Karpas-422 (cell line): ENCODE measurements around the gene GALM. TPM values are rescaled to one million over a fixed set of nuclear protein-coding genes. Genes with fewer than 3 reads are reported as not detected.
"Not testable (repeated sequence)": the region's sequence is repeated elsewhere in the genome, so short reads cannot be mapped to it uniquely, and the experiment has no call there.

ENCODE experiments used
- DNase-seq: peaks from one replicate; pipeline ENCODE4 v3.0.0-alpha.2; 2015
- H2AFZ ChIP-seq: fragments of 200-600 bp; sonication (generic); 2 replicates; pipeline ENCODE4 v1.6.1; 2014; ENCODE audit warnings: antibody characterized with exemption, low read length, mixed read lengths
- H3K27ac ChIP-seq: fragments of 200-600 bp; sonication (generic); 2 replicates; pipeline ENCODE4 v1.5.1; 2014; ENCODE audit warnings: mild to moderate bottlenecking, low read length, moderate library complexity
- H3K27me3 ChIP-seq: fragments of 200-600 bp; sonication (generic); 2 replicates; pipeline ENCODE4 v1.6.1; 2014; ENCODE audit warnings: low read length, mixed read lengths
- H3K36me3 ChIP-seq: fragments of 200-600 bp; sonication (generic); 2 replicates; pipeline ENCODE4 v1.6.1; 2014; ENCODE audit warnings: low read length, mixed read lengths; ENCODE audit not compliant: insufficient read depth
- H3K4me1 ChIP-seq: fragments of 200-600 bp; sonication (generic); 2 replicates; pipeline ENCODE4 v1.6.1; 2014; ENCODE audit warnings: mild to moderate bottlenecking, low read length, mixed read lengths
- H3K4me2 ChIP-seq: fragments of 200-600 bp; sonication (generic); 2 replicates; pipeline ENCODE4 v1.6.1; 2014; ENCODE audit warnings: low read length, low read depth, mild to moderate bottlenecking; ENCODE audit not compliant: poor library complexity, severe bottlenecking
- H3K4me3 ChIP-seq: fragments of 200-600 bp; sonication (generic); 2 replicates; pipeline ENCODE4 v1.5.1; 2014; ENCODE audit warnings: mild to moderate bottlenecking, antibody characterized with exemption, low read length, mixed read lengths
- H3K79me2 ChIP-seq: fragments of 200-600 bp; sonication (generic); 2 replicates; pipeline ENCODE4 v1.6.1; 2014; ENCODE audit warnings: mild to moderate bottlenecking, low read length, mixed read lengths
- H3K9ac ChIP-seq: fragments of 200-600 bp; sonication (generic); 2 replicates; pipeline ENCODE4 v1.6.0; 2014; ENCODE audit warnings: low read length
- H3K9me2 ChIP-seq: fragments of 200-600 bp; sonication (generic), shearing (Covaris generic); replicated peaks from 2 replicates; pipeline ENCODE4 v1.6.0; 2014; ENCODE audit warnings: mild to moderate bottlenecking, low read length, moderate library complexity; ENCODE audit not compliant: insufficient read depth
- H3K9me3 ChIP-seq: fragments of 300-700, 200-600 bp; sonication (generic); 2 replicates; pipeline ENCODE4 v1.6.1; 2014; ENCODE audit warnings: low read length, mixed read lengths
- H4K20me1 ChIP-seq: fragments of 200-600 bp; sonication (generic); 2 replicates; pipeline ENCODE4 v1.6.1; 2014; ENCODE audit warnings: mild to moderate bottlenecking, antibody characterized with exemption, low read length, low read depth; ENCODE audit not compliant: insufficient read depth
- total RNA-seq: library from RNA; depleted of rRNA; stranded (reverse); fragments of >200 nt; shearing (Covaris generic); gene quantifications from 2 replicates; pipeline ENCODE4 v1.2.3, GENCODE V29; 2014; ENCODE audit warnings: low replicate concordance

Gene GALM
- total RNA-seq, 1 experiment from 2014 or later: 11.9 TPM

- H3K4me3 ChIP-seq: no peak overlapping the region
- no peaks in the 10 kb centered on the region for H3K9me3 ChIP-seq
- H3K27ac ChIP-seq: no peak overlapping the region
- no peak for DNase-seq
- H2AFZ ChIP-seq: no peak overlapping the region
- no peaks in the 10 kb centered on the region for H3K9me2 ChIP-seq
- H3K27me3 ChIP-seq: no peaks in the 10 kb centered on the region
- no peak overlapping the region for H3K4me2 ChIP-seq
- H3K79me2 ChIP-seq: no peaks in the 10 kb centered on the region
- H4K20me1 ChIP-seq: no peaks in the 10 kb centered on the region
- no peak overlapping the region for H3K9ac ChIP-seq
- no peaks in the 10 kb centered on the region for H3K36me3 ChIP-seq
- H3K4me1 ChIP-seq: no peaks in the 10 kb centered on the region
These were observed 35.6 kb downstream of the GALM start for GRCh38 chr2:38701542-38701941.

- H3K9me3 ChIP-seq: no peaks in the 10 kb centered on the region
- no peak for DNase-seq
- no peaks in the 10 kb centered on the region for H3K36me3 ChIP-seq
- no peaks in the 10 kb centered on the region for H3K9me2 ChIP-seq
- H3K9ac ChIP-seq: no peak overlapping the region
- no peak overlapping the region for H3K27ac ChIP-seq
- no peak overlapping the region for H2AFZ ChIP-seq
- no peaks in the 10 kb centered on the region for H4K20me1 ChIP-seq
- H3K79me2 ChIP-seq: no peaks in the 10 kb centered on the region
- H3K4me1 ChIP-seq: no peaks in the 10 kb centered on the region
- H3K27me3 ChIP-seq: no peaks in the 10 kb centered on the region
- no peak overlapping the region for H3K4me2 ChIP-seq
- H3K4me3 ChIP-seq: no peak overlapping the region
These were observed 36.5 kb downstream of the GALM start for GRCh38 chr2:38702413-38702812.

- H3K4me3 ChIP-seq, DNase-seq, H3K27me3 ChIP-seq, H4K20me1 ChIP-seq, H3K4me1 ChIP-seq, H3K9me3 ChIP-seq, H3K9ac ChIP-seq, H3K27ac ChIP-seq, H3K36me3 ChIP-seq, H2AFZ ChIP-seq, H3K9me2 ChIP-seq, H3K4me2 ChIP-seq, H3K79me2 ChIP-seq: not testable (repeated sequence)
These were observed 37.4 kb downstream of the GALM start for GRCh38 chr2:38703336-38703735.

GRCh38 chr2:38704664-38705063, 38.8 kb downstream of the GALM start:
- Histone ChIP-seq H3K4me2 (no peak overlapping the region), H3K79me2 (no peaks in the 10 kb centered on the region), H3K4me1 (peaks cover 13% of the 10 kb centered on the region), H3K27ac (no peak overlapping the region), H3K9me3 (no peaks in the 10 kb centered on the region), H4K20me1 (no peaks in the 10 kb centered on the region), H3K9ac (no peak overlapping the region), H3K27me3 (no peaks in the 10 kb centered on the region), H3K4me3 (no peak overlapping the region), H3K36me3 (no peaks in the 10 kb centered on the region), H2AFZ (no peak overlapping the region), H3K9me2 (no peaks in the 10 kb centered on the region)
- DNase-seq: no peak

- Histone ChIP-seq H3K9me2 (no peaks in the 10 kb centered on the region), H3K27ac (no peak overlapping the region), H3K79me2 (no peaks in the 10 kb centered on the region), H4K20me1 (no peaks in the 10 kb centered on the region), H3K4me3 (no peak overlapping the region), H2AFZ (no peak overlapping the region), H3K36me3 (no peaks in the 10 kb centered on the region), H3K9me3 (no peaks in the 10 kb centered on the region), H3K27me3 (no peaks in the 10 kb centered on the region), H3K4me1 (peaks cover 20% of the 10 kb centered on the region), H3K4me2 (no peak overlapping the region), H3K9ac (no peak overlapping the region)
- DNase-seq: no peak
These were observed 41.0 kb downstream of the GALM start for GRCh38 chr2:38706846-38707345.

GRCh38 chr2:38708491-38708890, 42.6 kb downstream of the GALM start:
- not testable (repeated sequence) for H3K79me2 ChIP-seq, DNase-seq, H3K9ac ChIP-seq, H3K4me2 ChIP-seq, H3K4me3 ChIP-seq, H3K9me2 ChIP-seq, H3K9me3 ChIP-seq, H3K36me3 ChIP-seq, H3K27me3 ChIP-seq, H4K20me1 ChIP-seq, H3K27ac ChIP-seq, H2AFZ ChIP-seq
- peaks cover 20% of the 10 kb centered on the region for H3K4me1 ChIP-seq

GRCh38 chr2:38708900-38709566, 43.1 kb downstream of the GALM start:
- no peaks in the 10 kb centered on the region for H3K9me2 ChIP-seq
- H3K27me3 ChIP-seq: no peaks in the 10 kb centered on the region
- no peaks in the 10 kb centered on the region for H4K20me1 ChIP-seq
- peaks cover 20% of the 10 kb centered on the region for H3K4me1 ChIP-seq
- H3K79me2 ChIP-seq: no peaks in the 10 kb centered on the region
- no peaks in the 10 kb centered on the region for H3K9me3 ChIP-seq
- H3K27ac ChIP-seq: no peak overlapping the region
- H2AFZ ChIP-seq: no peak overlapping the region
- no peak overlapping the region for H3K9ac ChIP-seq
- peak; percentile 47 for DNase-seq
- peak overlapping the region; percentile 63 for H3K4me2 ChIP-seq
- no peaks in the 10 kb centered on the region for H3K36me3 ChIP-seq
- H3K4me3 ChIP-seq: peak overlapping the region; percentile 15; the same call in 1 of the 2 replicates

- Histone ChIP-seq H3K9ac (no peak overlapping the region), H3K27me3 (no peaks in the 10 kb centered on the region), H3K9me2 (no peaks in the 10 kb centered on the region), H2AFZ (no peak overlapping the region), H3K4me1 (peaks cover 20% of the 10 kb centered on the region), H3K36me3 (no peaks in the 10 kb centered on the region), H4K20me1 (no peaks in the 10 kb centered on the region), H3K79me2 (no peaks in the 10 kb centered on the region), H3K27ac (peak overlapping the region; percentile 43; the same call in 1 of the 2 replicates), H3K9me3 (no peaks in the 10 kb centered on the region), H3K4me2 (peak overlapping the region; percentile 63), H3K4me3 (peak overlapping the region; percentile 15; the same call in 1 of the 2 replicates)
- DNase-seq: peak; percentile 70
These were observed 43.8 kb downstream of the GALM start for GRCh38 chr2:38709567-38710194.
